ENCODE data around the gene C1QTNF1. TPM values are rescaled to one million over a fixed set of nuclear protein-coding genes. Genes with fewer than 3 reads are reported as not detected.
"Not testable (repeated sequence)": the region's sequence is repeated elsewhere in the genome, so short reads cannot be mapped to it uniquely, and the experiment has no call there.

C1QTNF1 gene
- polyA plus RNA-seq, 1 donor, result 3.1 TPM

- no CpG with 5 or more reads among the region's 6 CpGs for WGBS (ENCODE audit: insufficient coverage, low lambda C conversion rate)
- H3K36me3 ChIP-seq (ENCODE audit: control insufficient read depth, insufficient read depth, low read length), result no peaks in the 10 kb centered on the region
- DNase-seq, result no peak
- H3K9me3 ChIP-seq (ENCODE audit: control insufficient read depth, low read depth, low read length), result no peaks in the 10 kb centered on the region
- no peaks in the 10 kb centered on the region for H3K27me3 ChIP-seq (ENCODE audit: control insufficient read depth, insufficient read depth, low read length)
- peaks cover under 1% of the 10 kb centered on the region for H3K4me1 ChIP-seq (ENCODE audit: control insufficient read depth, insufficient read depth, low read length)
- H3K27ac ChIP-seq (ENCODE audit: low read length), result no peak overlapping the region
- no peak overlapping the region for H3K4me3 ChIP-seq (ENCODE audit: low read length)
Observed at GRCh38 chr17:79066963-79067362, 43.0 kb downstream of the C1QTNF1 start.

- Histone ChIP-seq H3K9me3 (ENCODE audit: control insufficient read depth, low read depth, low read length) (no peaks in the 10 kb centered on the region), H3K4me1 (ENCODE audit: control insufficient read depth, insufficient read depth, low read length) (peaks cover 23% of the 10 kb centered on the region), H3K36me3 (ENCODE audit: control insufficient read depth, insufficient read depth, low read length) (no peaks in the 10 kb centered on the region), H3K4me3 (ENCODE audit: low read length) (no peak overlapping the region), H3K27ac (ENCODE audit: low read length) (no peak overlapping the region), H3K27me3 (ENCODE audit: control insufficient read depth, insufficient read depth, low read length) (no peaks in the 10 kb centered on the region)
- no peak for DNase-seq
- WGBS (ENCODE audit: insufficient coverage, low lambda C conversion rate), result 100% methylated on average over 1 of the region's 9 CpGs
Observed at GRCh38 chr17:79070266-79070880, 46.4 kb downstream of the C1QTNF1 start.

GRCh38 chr17:79071161-79071740 lies 47.3 kb downstream of the C1QTNF1 start:
- WGBS (ENCODE audit: insufficient coverage, low lambda C conversion rate), result no CpG with 5 or more reads among the region's 6 CpGs
- H3K9me3 ChIP-seq (ENCODE audit: control insufficient read depth, low read depth, low read length), result no peaks in the 10 kb centered on the region
- no peak overlapping the region for H3K27ac ChIP-seq (ENCODE audit: low read length)
- DNase-seq, result no peak
- no peak overlapping the region for H3K4me3 ChIP-seq (ENCODE audit: low read length)
- no peaks in the 10 kb centered on the region for H3K27me3 ChIP-seq (ENCODE audit: control insufficient read depth, insufficient read depth, low read length)
- no peaks in the 10 kb centered on the region for H3K36me3 ChIP-seq (ENCODE audit: control insufficient read depth, insufficient read depth, low read length)
- H3K4me1 ChIP-seq (ENCODE audit: control insufficient read depth, insufficient read depth, low read length), result peaks cover 28% of the 10 kb centered on the region

- Histone ChIP-seq H3K4me1 (ENCODE audit: control insufficient read depth, insufficient read depth, low read length) (peaks cover 28% of the 10 kb centered on the region), H3K27me3 (ENCODE audit: control insufficient read depth, insufficient read depth, low read length) (no peaks in the 10 kb centered on the region), H3K4me3 (ENCODE audit: low read length) (no peak overlapping the region), H3K9me3 (ENCODE audit: control insufficient read depth, low read depth, low read length) (no peaks in the 10 kb centered on the region), H3K36me3 (ENCODE audit: control insufficient read depth, insufficient read depth, low read length) (peaks cover 3% of the 10 kb centered on the region), H3K27ac (ENCODE audit: low read length) (peak overlapping the region; percentile 84)
- DNase-seq, result peak in 1 of 2 donors; percentile 16
- no CpG with 5 or more reads among the region's 10 CpGs for WGBS (ENCODE audit: insufficient coverage, low lambda C conversion rate)
Observed at GRCh38 chr17:79072544-79072943, 48.6 kb downstream of the C1QTNF1 start.

- Histone ChIP-seq H3K9me3 (ENCODE audit: control insufficient read depth, low read depth, low read length) (no peaks in the 10 kb centered on the region), H3K4me3 (ENCODE audit: low read length) (no peak overlapping the region), H3K27ac (ENCODE audit: low read length) (peak overlapping the region; percentile 84), H3K36me3 (ENCODE audit: control insufficient read depth, insufficient read depth, low read length) (peaks cover 5% of the 10 kb centered on the region), H3K27me3 (ENCODE audit: control insufficient read depth, insufficient read depth, low read length) (no peaks in the 10 kb centered on the region), H3K4me1 (ENCODE audit: control insufficient read depth, insufficient read depth, low read length) (peaks cover 28% of the 10 kb centered on the region)
- WGBS (ENCODE audit: insufficient coverage, low lambda C conversion rate), result no CpG with 5 or more reads among the region's 8 CpGs
- DNase-seq, result no peak
Observed at GRCh38 chr17:79073016-79073705, 49.2 kb downstream of the C1QTNF1 start.

- Histone ChIP-seq H3K4me3 (ENCODE audit: low read length) (no peak overlapping the region), H3K27me3 (ENCODE audit: control insufficient read depth, insufficient read depth, low read length) (no peaks in the 10 kb centered on the region), H3K36me3 (ENCODE audit: control insufficient read depth, insufficient read depth, low read length) (peaks cover 10% of the 10 kb centered on the region), H3K27ac (ENCODE audit: low read length) (peak overlapping the region; percentile 84), H3K4me1 (ENCODE audit: control insufficient read depth, insufficient read depth, low read length) (peaks cover 28% of the 10 kb centered on the region), H3K9me3 (ENCODE audit: control insufficient read depth, low read depth, low read length) (no peaks in the 10 kb centered on the region)
- WGBS (ENCODE audit: insufficient coverage, low lambda C conversion rate), result no CpG with 5 or more reads among the region's 6 CpGs
- peak; percentile 81 to 94 for DNase-seq
Observed at GRCh38 chr17:79073706-79074088, 49.7 kb downstream of the C1QTNF1 start.

GRCh38 chr17:79074121-79074648 lies 50.2 kb downstream of the C1QTNF1 start:
- H3K27ac ChIP-seq (ENCODE audit: low read length), result peak overlapping the region; percentile 84
- not testable (repeated sequence) for H3K27me3 ChIP-seq (ENCODE audit: control insufficient read depth, insufficient read depth, low read length); DNase-seq; H3K4me3 ChIP-seq (ENCODE audit: low read length); H3K9me3 ChIP-seq (ENCODE audit: control insufficient read depth, low read depth, low read length)
- H3K36me3 ChIP-seq (ENCODE audit: control insufficient read depth, insufficient read depth, low read length), result peaks cover 14% of the 10 kb centered on the region
- H3K4me1 ChIP-seq (ENCODE audit: control insufficient read depth, insufficient read depth, low read length), result peaks cover 28% of the 10 kb centered on the region
- WGBS (ENCODE audit: insufficient coverage, low lambda C conversion rate), result no CpG with 5 or more reads among the region's 22 CpGs

GRCh38 chr17:79074649-79075445 lies 50.9 kb downstream of the C1QTNF1 start, which contains the start of gene ENGASE:
TSS of gene ENGASE (plus strand) at chr17:79074824. CDS start at chr17:79074945, 121 bp downstream.
- no CpG with 5 or more reads among the region's 106 CpGs for WGBS (ENCODE audit: insufficient coverage, low lambda C conversion rate)
- Histone ChIP-seq H3K9me3 (ENCODE audit: control insufficient read depth, low read depth, low read length) (no peaks in the 10 kb centered on the region), H3K4me1 (ENCODE audit: control insufficient read depth, insufficient read depth, low read length) (peaks cover 28% of the 10 kb centered on the region), H3K4me3 (ENCODE audit: low read length) (peak within 1 kb of the TSS; percentile 82), H3K27ac (ENCODE audit: low read length) (peak within 1 kb of the TSS; percentile 84), H3K27me3 (ENCODE audit: control insufficient read depth, insufficient read depth, low read length) (no peaks in the 10 kb centered on the region), H3K36me3 (ENCODE audit: control insufficient read depth, insufficient read depth, low read length) (peaks cover 18% of the 10 kb centered on the region)
- DNase-seq, result peak; percentile 94 to 96

GRCh38 chr17:79075446-79075750 lies 51.4 kb downstream of the C1QTNF1 start:
- Histone ChIP-seq H3K27ac (ENCODE audit: low read length) (no peak overlapping the region), H3K27me3 (ENCODE audit: control insufficient read depth, insufficient read depth, low read length) (no peaks in the 10 kb centered on the region), H3K4me3 (ENCODE audit: low read length) (peak overlapping the region; percentile 82), H3K4me1 (ENCODE audit: control insufficient read depth, insufficient read depth, low read length) (peaks cover 28% of the 10 kb centered on the region), H3K9me3 (ENCODE audit: control insufficient read depth, low read depth, low read length) (no peaks in the 10 kb centered on the region), H3K36me3 (ENCODE audit: control insufficient read depth, insufficient read depth, low read length) (peaks cover 24% of the 10 kb centered on the region)
- no peak for DNase-seq
- no CpG with 5 or more reads among the region's 6 CpGs for WGBS (ENCODE audit: insufficient coverage, low lambda C conversion rate)

- peaks cover 28% of the 10 kb centered on the region for H3K4me1 ChIP-seq (ENCODE audit: control insufficient read depth, insufficient read depth, low read length)
- H3K27ac ChIP-seq (ENCODE audit: low read length), result no peak overlapping the region
- WGBS (ENCODE audit: insufficient coverage, low lambda C conversion rate), result no CpG with 5 or more reads among the region's 9 CpGs
- peaks cover 29% of the 10 kb centered on the region for H3K36me3 ChIP-seq (ENCODE audit: control insufficient read depth, insufficient read depth, low read length)
- H3K27me3 ChIP-seq (ENCODE audit: control insufficient read depth, insufficient read depth, low read length), result no peaks in the 10 kb centered on the region
- peak overlapping the region; percentile 82 for H3K4me3 ChIP-seq (ENCODE audit: low read length)
- DNase-seq, result no peak
- H3K9me3 ChIP-seq (ENCODE audit: control insufficient read depth, low read depth, low read length), result no peaks in the 10 kb centered on the region
Observed at GRCh38 chr17:79075861-79076406, 52.0 kb downstream of the C1QTNF1 start.
